GM18868 (cell line): ENCODE data around the gene GPD1.
A peak's percentile ranks its signal among the peaks of the same experiment; 100 is the strongest.

Source experiments
- ATAC-seq: cut with Tn5 transposase; IDR thresholded peaks from one replicate; pipeline ENCODE4 v1.9.1; 2021; ENCODE audit warnings: mild to moderate bottlenecking, moderate library complexity; ENCODE audit not compliant: unreplicated experiment

The GPD1 gene

DNA sequence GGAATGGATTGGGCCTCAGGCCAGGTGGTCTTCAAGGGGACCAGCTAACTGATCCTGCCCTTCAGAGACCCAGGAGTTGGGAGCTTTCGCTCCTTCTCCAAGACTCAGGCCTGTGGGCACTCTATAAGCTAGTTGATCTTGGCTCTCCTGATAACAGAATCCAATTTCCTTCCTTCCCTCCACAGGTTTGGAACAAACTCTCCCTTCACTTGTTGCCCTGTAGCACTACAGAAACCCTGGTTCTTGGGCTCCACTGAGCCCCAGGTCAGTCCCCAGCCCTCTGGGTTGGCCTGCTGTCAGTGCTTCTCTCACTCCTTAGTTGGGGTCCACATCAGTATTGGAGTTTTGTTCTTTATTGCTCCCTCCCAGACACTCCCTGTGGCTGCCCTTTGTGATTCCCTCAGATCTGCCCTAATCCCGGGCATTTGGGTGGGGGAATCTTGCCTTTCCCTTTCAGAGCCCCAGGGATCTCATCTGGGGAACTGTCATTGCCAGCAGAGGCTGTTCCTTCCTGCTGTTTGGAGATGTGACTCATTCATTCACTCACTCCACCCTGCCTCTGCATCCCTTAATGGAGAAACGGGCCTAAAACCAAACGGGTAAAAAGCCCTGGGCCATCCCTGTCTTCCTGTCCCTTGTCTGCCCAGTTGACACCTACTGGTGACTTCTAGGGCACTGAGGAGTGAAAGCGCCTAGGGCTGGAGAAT is 4.4 kb upstream of the GPD1 start:
- no peak for ATAC-seq

- no peak for ATAC-seq
Measured at GRCh38 chr12:50100561-50100960, 3.2 kb upstream of the GPD1 start.

DNA sequence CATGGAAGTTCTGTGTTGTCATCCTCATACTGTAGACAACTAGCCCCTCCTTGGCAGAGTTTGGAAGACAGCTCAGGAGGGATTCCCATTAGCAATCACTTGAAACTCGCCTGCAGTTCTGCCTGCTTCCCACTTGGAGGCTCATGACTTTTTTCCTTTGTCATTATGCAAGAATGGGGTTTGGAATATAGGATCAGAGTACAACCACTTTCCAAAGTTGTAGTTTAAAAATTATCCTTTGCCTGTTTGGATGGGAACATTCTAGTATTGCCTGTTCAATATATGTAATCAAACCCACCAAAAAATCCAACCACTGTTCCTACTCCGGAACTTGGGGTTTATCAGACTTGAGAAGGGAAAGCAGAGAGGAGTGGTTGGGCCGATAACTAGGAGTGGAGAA is 2.1 kb upstream of the GPD1 start:
- ATAC-seq, result no peak

DNA sequence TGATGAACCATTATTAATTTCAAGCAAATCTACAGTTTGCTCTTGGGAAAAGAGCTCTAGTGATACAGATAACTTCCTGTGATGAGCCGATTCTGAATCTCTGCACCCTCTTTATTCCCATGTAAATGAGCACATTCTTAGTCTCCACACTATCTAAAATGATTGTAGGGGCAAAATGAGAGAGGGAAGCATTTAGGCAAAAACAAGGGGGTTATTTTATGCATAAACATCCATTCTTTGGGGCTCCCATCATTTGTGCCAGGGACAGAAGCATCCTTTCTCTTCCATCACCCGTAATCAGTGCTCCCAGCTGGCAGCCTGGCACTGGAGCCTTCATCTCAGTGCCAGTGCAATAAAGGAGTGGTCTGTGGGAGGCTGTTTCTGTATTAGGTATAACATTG is 1.7 kb upstream of the GPD1 start:
- ATAC-seq, result no peak

GRCh38 chr12:50102646-50103309 is 1.0 kb upstream of the GPD1 start:
- no peak for ATAC-seq

DNA sequence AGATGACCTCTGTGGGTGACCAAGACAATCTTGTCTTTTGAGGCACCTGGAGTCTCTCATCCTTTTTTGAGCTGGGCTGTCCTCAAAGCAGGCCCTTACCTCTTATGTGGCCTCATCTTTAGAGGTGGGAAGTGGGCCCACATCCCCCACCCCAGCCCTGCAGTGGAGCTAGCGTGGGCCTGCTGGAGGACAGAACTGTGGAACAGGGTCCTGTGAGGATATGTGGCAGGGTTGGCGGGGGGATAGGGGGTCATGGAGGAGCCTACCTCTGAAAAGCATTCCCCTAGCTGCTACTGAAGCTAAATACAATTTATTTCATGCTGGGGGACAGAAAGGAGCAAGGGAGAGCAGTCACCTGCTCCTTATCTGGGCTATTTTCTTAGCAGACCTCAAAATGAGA is 457 bp upstream of the GPD1 start:
- no peak for ATAC-seq

- no peak for ATAC-seq
Measured at GRCh38 chr12:50104417-50105366, 884 bp downstream of the GPD1 start.

- ATAC-seq, result no peak
Measured at GRCh38 chr12:50105913-50106450, 2.2 kb downstream of the GPD1 start.

DNA sequence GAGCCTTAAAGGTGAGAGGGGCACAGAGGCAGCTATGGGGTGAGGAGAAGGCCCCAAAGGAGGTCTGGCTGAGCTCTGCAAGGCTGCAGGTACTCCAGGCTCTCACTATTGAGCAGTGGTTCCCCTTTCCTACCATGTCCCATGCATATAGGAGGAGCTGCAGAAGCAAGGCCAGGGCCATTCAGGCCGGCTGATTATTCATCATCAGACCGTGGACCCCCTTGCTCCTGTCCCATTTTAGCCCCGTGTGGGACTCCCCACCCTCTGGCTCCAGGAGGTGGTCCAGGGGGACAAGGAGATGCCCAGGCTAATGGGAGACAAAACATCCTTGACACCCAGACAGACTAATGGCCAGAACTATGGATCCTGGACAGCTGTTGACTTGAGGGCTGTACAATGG is 3.1 kb downstream of the GPD1 start:
- ATAC-seq, result no peak

- ATAC-seq, result no peak
Measured at GRCh38 chr12:50107416-50108268, 3.8 kb downstream of the GPD1 start.

- no peak for ATAC-seq
Measured at GRCh38 chr12:50109319-50109718, 5.5 kb downstream of the GPD1 start.

- no peak for ATAC-seq
Measured at GRCh38 chr12:50110127-50110761, 6.4 kb downstream of the GPD1 start.

DNA sequence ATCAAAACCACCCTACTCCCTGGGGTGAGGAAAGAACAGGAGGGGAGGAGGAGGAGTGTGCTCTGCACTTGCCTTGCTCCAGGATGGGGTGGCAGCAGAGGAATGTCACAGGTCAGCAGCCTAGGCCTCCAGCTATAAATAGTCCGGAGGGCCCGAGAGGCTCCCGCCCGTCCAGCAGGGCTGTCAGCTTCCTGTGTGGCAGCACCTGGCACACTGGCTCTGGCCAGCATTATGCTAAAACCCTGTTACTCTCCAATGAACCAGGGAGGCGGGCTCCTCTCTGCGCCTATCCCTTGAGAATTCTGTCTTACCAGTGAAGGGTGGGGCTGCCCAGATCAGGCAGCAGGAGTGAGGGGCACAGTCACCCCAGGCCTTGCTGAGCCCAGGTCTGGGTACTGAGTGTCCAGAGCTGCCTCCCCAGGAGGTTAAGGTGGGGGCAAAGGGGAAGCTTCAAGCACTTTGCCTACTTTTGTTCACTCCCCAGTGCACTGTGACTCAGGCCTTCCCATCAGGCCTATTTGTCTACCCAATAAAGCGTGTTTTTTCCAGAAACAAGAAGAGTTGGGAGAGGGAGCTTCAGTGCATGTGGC is 7.0 kb downstream of the GPD1 start:
- ATAC-seq, result no peak

DNA sequence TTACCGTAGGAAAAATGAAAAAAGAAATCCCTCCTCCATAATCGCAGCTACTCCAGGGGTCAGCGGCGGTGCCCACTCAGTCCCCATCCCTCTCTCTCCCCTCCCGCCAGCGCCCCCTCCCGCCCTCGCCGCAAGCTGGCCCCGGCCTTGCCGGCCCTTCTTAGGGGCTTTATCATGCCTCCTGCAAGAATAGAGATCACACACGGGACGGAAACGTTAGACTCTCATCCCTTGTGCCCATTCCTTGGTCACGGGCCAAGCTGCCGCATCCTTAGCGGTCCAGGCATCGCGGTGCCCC is 7.5 kb downstream of the GPD1 start:
- ATAC-seq, result no peak

DNA sequence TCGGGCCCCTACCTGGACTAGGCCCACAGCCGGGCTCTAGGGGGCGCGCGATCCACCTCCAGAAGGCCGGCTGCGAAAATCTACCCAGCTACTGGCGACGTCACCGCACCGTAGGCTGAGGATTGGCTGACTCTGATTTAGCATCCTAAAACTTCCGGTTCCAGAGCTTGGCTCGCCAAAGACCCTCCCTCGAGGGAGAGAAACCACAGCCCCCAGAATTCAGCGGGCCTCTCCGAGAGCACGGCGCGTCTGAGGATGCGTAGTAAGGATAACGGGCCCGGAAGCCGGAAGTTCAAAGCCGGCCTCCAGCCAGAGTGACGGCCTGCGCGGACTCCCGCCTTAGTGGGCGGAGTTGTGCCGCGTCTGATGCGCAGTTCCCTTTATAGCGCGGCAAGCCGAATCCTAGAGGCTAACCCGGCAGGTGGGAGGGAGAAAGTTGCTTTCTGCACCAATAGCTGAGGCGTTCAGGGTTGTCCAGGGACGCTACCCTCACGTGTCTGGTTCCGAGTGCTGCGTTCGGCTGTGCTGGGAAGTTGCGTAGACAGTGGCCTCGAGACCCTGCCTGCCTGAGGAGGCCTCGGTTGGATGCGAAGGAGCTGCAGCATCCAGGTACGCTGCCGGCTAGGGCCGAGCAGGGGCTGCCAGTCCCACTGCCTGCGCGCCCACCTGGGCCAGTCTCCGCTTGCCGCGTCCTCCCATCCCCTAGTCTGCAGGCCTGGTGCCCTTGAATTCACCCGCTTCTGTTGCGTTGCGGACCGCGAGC is 8.1 kb downstream of the GPD1 start, which contains the start of gene COX14:
Gene COX14 (plus strand): TSS at position 544 of the 763 bp plus-strand sequence. CDS start 7,808 bp downstream, outside the sequence.
- peak; percentile 86 for ATAC-seq

- no peak for ATAC-seq
Measured at GRCh38 chr12:50112456-50113218, 8.8 kb downstream of the GPD1 start.

DNA sequence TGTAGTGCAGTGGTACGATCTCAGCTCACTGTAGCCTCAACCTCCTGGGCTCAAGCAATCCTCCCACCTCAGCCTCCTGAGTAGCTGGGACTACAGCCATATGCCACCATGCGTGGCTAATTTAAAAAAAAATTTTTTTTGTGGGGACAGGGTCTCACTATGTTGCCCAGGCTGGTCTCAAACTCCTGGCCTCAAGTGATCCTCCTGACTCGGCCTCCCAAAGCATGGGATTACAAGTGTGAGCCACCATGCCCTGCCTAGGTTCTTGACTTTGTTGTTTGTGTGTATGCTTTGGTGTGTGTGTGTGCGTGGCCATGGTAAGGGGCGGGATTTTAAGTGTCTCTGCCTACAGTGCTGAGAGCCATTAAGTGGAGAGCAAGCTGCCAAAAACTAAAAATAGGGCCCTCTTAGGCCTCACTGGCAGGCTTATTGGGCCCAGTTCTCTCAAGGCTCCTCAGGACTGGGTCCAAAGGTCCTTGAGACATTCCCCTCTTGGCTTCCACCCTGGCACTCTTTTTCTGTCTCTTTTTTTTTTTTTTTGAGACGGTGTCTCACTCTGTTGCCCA is 13.3 kb downstream of the GPD1 start:
- no peak for ATAC-seq

DNA sequence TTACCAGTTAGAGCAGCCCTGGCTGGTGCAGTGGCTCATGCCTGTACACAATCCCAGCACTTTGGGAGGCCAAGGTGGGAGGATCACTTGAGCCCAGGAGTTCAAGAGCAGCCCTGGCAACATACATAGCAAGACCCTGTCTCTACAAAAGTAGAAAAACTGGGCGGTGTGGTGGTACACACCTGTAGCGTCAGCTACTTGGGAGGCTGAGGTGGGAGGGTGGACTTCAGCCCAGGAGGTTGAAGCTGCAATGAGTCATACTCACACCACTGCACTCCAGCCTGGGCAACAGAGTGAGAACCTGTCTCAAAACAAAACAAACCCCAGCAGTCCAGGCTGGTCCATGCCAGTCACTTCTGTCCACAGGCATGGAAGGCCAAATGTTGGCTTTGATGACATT is 15.6 kb downstream of the GPD1 start:
- ATAC-seq, result no peak
